GM18517 (cell line): ENCODE measurements around the gene GREM1.

ENCODE experiments used
- ATAC-seq: cut with Tn5 transposase; IDR thresholded peaks from one replicate; pipeline ENCODE4 v1.9.1; 2021; ENCODE audit warnings: mild to moderate bottlenecking, moderate library complexity; ENCODE audit not compliant: unreplicated experiment

Gene GREM1

GRCh38 chr15:32694222-32694983 is 23.4 kb upstream of the GREM1 start:
- ATAC-seq, result no peak

- no peak for ATAC-seq
Measured at GRCh38 chr15:32698773-32699390, 18.9 kb upstream of the GREM1 start.

GRCh38 chr15:32700501-32701150 is 17.2 kb upstream of the GREM1 start:
- ATAC-seq, result no peak

GRCh38 chr15:32701863-32702262 is 15.9 kb upstream of the GREM1 start:
- no peak for ATAC-seq

GRCh38 chr15:32704395-32704981 is 13.3 kb upstream of the GREM1 start:
- no peak for ATAC-seq

- no peak for ATAC-seq
Measured at GRCh38 chr15:32705446-32705845, 12.4 kb upstream of the GREM1 start.

GRCh38 chr15:32706704-32707103 is 11.1 kb upstream of the GREM1 start:
- no peak for ATAC-seq

GRCh38 chr15:32707436-32707835 is 10.4 kb upstream of the GREM1 start:
- ATAC-seq, result no peak

- no peak for ATAC-seq
Measured at GRCh38 chr15:32709295-32710033, 8.3 kb upstream of the GREM1 start.

- no peak for ATAC-seq
Measured at GRCh38 chr15:32715276-32715675, 2.5 kb upstream of the GREM1 start.

GRCh38 chr15:32716216-32716914 is 1.4 kb upstream of the GREM1 start:
- no peak for ATAC-seq

GRCh38 chr15:32716915-32717425 is 834 bp upstream of the GREM1 start:
- ATAC-seq, result no peak

GRCh38 chr15:32718227-32718820 is 520 bp downstream of the GREM1 start:
- ATAC-seq, result no peak

GRCh38 chr15:32718821-32719716 is 1.3 kb downstream of the GREM1 start:
- ATAC-seq, result no peak

- no peak for ATAC-seq
Measured at GRCh38 chr15:32721596-32721995, 3.8 kb downstream of the GREM1 start.

GRCh38 chr15:32722136-32722535 is 4.3 kb downstream of the GREM1 start:
- ATAC-seq, result no peak

GRCh38 chr15:32723171-32723948 is 5.6 kb downstream of the GREM1 start:
- ATAC-seq, result peak; percentile 97
